IMR-90 (cell line): ENCODE data around the gene INHBE. TPM values are rescaled to one million over a fixed set of nuclear protein-coding genes. Genes with fewer than 3 reads are reported as not detected.

Source experiments
- ATAC-seq: fragments of 200-7000 bp; cut with Tn5 transposase; 2 replicates; pipeline ENCODE4 v1.9.1; 2020; ENCODE audit warnings: low read depth, mild to moderate bottlenecking, moderate library complexity
- BruUV-seq: library from RNA; stranded (reverse); fragments of 400-500 nt; replicated peaks from 2 replicates; lab custom pipeline; 2021; lab: Mats Ljungman, UMichigan
- CTCF ChIA-PET: fragments of 300-600 bp; formaldehyde crosslinking; extraction: SDS; loops from one replicate; lab custom pipeline; 2021; ENCODE audit warnings: antibody characterized with exemption; lab: Yijun Ruan, JAX
- POLR2A ChIA-PET: fragments of 300-600 bp; sonication (Branson Sonifier 250); formaldehyde crosslinking; loops from one replicate; lab custom pipeline; 2022; ENCODE audit warnings: antibody characterized with exemption; ENCODE audit not compliant: unreplicated experiment; lab: Charles Lee
- DNase-seq: peaks from one replicate; pipeline ENCODE4 v3.0.0; 2013
- H2AFZ ChIP-seq: replicated peaks from 2 replicates; pipeline ENCODE3; 2013; ENCODE audit warnings: low read length, mild to moderate bottlenecking; ENCODE audit not compliant: poor library complexity
- H2AK5ac ChIP-seq: 2 replicates; pipeline ENCODE4 v1.6.1; 2013; ENCODE audit warnings: low read depth, low read length, inconsistent platforms
- H2AK9ac ChIP-seq: replicated peaks from 2 replicates; pipeline ENCODE3; 2013; ENCODE audit warnings: mild to moderate bottlenecking, low read depth, low read length, moderate library complexity; ENCODE audit not compliant: poor library complexity
- H2BK120ac ChIP-seq: 2 replicates; pipeline ENCODE4 v1.6.1; 2013; ENCODE audit warnings: low read depth, low read length, inconsistent platforms
- H2BK15ac ChIP-seq: 3 replicates; pipeline ENCODE4 v1.6.1; 2013; ENCODE audit warnings: low read depth, low read length, inconsistent platforms
- H2BK20ac ChIP-seq: 2 replicates; pipeline ENCODE4 v1.6.1; 2013; ENCODE audit warnings: low read depth, mild to moderate bottlenecking, inconsistent platforms, low read length, moderate library complexity
- H2BK5ac ChIP-seq: 2 replicates; pipeline ENCODE4 v1.6.1; 2013; ENCODE audit warnings: mild to moderate bottlenecking, low read depth, low read length, inconsistent platforms; ENCODE audit not compliant: poor library complexity, severe bottlenecking
- H3K14ac ChIP-seq: replicated peaks from 2 replicates; pipeline ENCODE4 v1.6.1; 2013; ENCODE audit warnings: low read depth, low read length, inconsistent platforms
- H3K18ac ChIP-seq: 2 replicates; pipeline ENCODE4 v1.6.1; 2013; ENCODE audit warnings: low read depth, low read length, control low read depth
- H3K23ac ChIP-seq: 2 replicates; pipeline ENCODE4 v1.6.1; 2013; ENCODE audit warnings: low read depth, low read length, inconsistent platforms
- H3K27ac ChIP-seq: 2 replicates; pipeline ENCODE4 v1.5.1; 2013; ENCODE audit warnings: mild to moderate bottlenecking, control low read depth, low read length; ENCODE audit not compliant: insufficient read depth
- H3K27me3 ChIP-seq: 2 replicates; pipeline ENCODE4 v1.6.1; 2013; ENCODE audit warnings: low read length; ENCODE audit not compliant: control insufficient read depth, insufficient read depth
- H3K36me3 ChIP-seq: 2 replicates; pipeline ENCODE4 v1.6.1; 2013; ENCODE audit warnings: low read length, mixed read lengths; ENCODE audit not compliant: control insufficient read depth, insufficient read depth
- H3K4ac ChIP-seq: 2 replicates; pipeline ENCODE4 v1.6.1; 2013; ENCODE audit warnings: low read depth, low read length, inconsistent platforms
- H3K4me1 ChIP-seq: 2 replicates; pipeline ENCODE4 v1.6.1; 2013; ENCODE audit warnings: low read length, mixed read lengths; ENCODE audit not compliant: control insufficient read depth, insufficient read depth
- H3K4me2 ChIP-seq: 2 replicates; pipeline ENCODE4 v1.6.1; 2013; ENCODE audit warnings: low read depth, mild to moderate bottlenecking, control low read depth, low read length, moderate library complexity
- H3K4me3 ChIP-seq: 2 replicates; pipeline ENCODE4 v1.5.1; 2013; ENCODE audit warnings: low read depth, mild to moderate bottlenecking, control low read depth, low read length, moderate library complexity; ENCODE audit not compliant: insufficient read depth
- H3K56ac ChIP-seq: 2 replicates; pipeline ENCODE4 v1.6.1; 2013; ENCODE audit warnings: low read length, inconsistent platforms; ENCODE audit not compliant: insufficient read depth; ENCODE audit errors: extremely low read depth
- H3K79me1 ChIP-seq, 2 experiments: 2 replicates each; pipeline ENCODE4 v1.6.1; 2013; ENCODE audit warnings: low read length in 2 of 2, inconsistent platforms in 1 of 2, low read depth in 1 of 2
- H3K9ac ChIP-seq: 2 replicates; pipeline ENCODE4 v1.6.1; 2013; ENCODE audit warnings: low read depth, low read length, control low read depth
- H3K9me1 ChIP-seq: 2 replicates; pipeline ENCODE4 v1.6.1; 2013; ENCODE audit warnings: low read length, inconsistent platforms; ENCODE audit not compliant: insufficient read depth
- H3K9me3 ChIP-seq: 2 replicates; pipeline ENCODE4 v1.6.1; 2013; ENCODE audit warnings: low read length; ENCODE audit not compliant: control insufficient read depth, insufficient read depth
- H4K20me1 ChIP-seq: 2 replicates; pipeline ENCODE4 v1.6.1; 2013; ENCODE audit warnings: low read length, inconsistent platforms; ENCODE audit not compliant: insufficient read depth
- H4K5ac ChIP-seq: 2 replicates; pipeline ENCODE4 v1.6.1; 2013; ENCODE audit warnings: mild to moderate bottlenecking, low read depth, low read length, control low read depth
- H4K8ac ChIP-seq, 2 experiments: 2 replicates each; pipeline ENCODE4 v1.6.1; 2013; ENCODE audit warnings: low read depth in 2 of 2, low read length in 2 of 2, control low read depth in 1 of 2, inconsistent platforms in 1 of 2
- H4K91ac ChIP-seq: 2 replicates; pipeline ENCODE4 v1.6.1; 2013; ENCODE audit warnings: low read depth, low read length, inconsistent platforms; ENCODE audit not compliant: insufficient read depth
- BHLHE40 ChIP-seq: fragments of 150-350 bp; IDR thresholded peaks from 2 replicates; pipeline ENCODE4 v1.6.1; 2016; ENCODE audit warnings: mild to moderate bottlenecking, low read depth, low read length
- CEBPB ChIP-seq: IDR thresholded peaks from 2 replicates; pipeline ENCODE4 v1.6.1; 2012; ENCODE audit warnings: low read depth, low read length, improper control_type of control experiment
- CHD1 ChIP-seq: IDR thresholded peaks from 2 replicates; pipeline ENCODE4 v1.6.1; 2012; ENCODE audit warnings: low read depth, low read length, improper control_type of control experiment
- FOS ChIP-seq: fragments of 150-350 bp; IDR thresholded peaks from 2 replicates; pipeline ENCODE4 v1.6.1; 2016; ENCODE audit warnings: low read depth, low read length
- MAFK ChIP-seq: IDR thresholded peaks from 2 replicates; pipeline ENCODE4 v1.6.1; 2012; ENCODE audit warnings: low read depth, low read length, improper control_type of control experiment
- MAZ ChIP-seq: IDR thresholded peaks from 2 replicates; pipeline ENCODE4 v1.6.1; 2012; ENCODE audit warnings: low read depth, mild to moderate bottlenecking, low read length, improper control_type of control experiment, moderate library complexity, borderline replicate concordance
- MXI1 ChIP-seq: IDR thresholded peaks from 2 replicates; pipeline ENCODE4 v1.6.1; 2012; ENCODE audit warnings: low read depth, mild to moderate bottlenecking, low read length, moderate library complexity, borderline replicate concordance
- POLR2A ChIP-seq: IDR thresholded peaks from 2 replicates; pipeline ENCODE4 v1.6.1; 2012; ENCODE audit warnings: mild to moderate bottlenecking, low read depth, low read length
- RAD21 ChIP-seq: IDR thresholded peaks from 2 replicates; pipeline ENCODE4 v1.6.1; 2012; ENCODE audit warnings: low read length, improper control_type of control experiment
- RCOR1 ChIP-seq: IDR thresholded peaks from 2 replicates; pipeline ENCODE4 v1.6.1; 2012; ENCODE audit warnings: mild to moderate bottlenecking, low read length, improper control_type of control experiment; ENCODE audit not compliant: insufficient replicate concordance
- RFX5 ChIP-seq: IDR thresholded peaks from 2 replicates; pipeline ENCODE4 v1.8.0; 2012; ENCODE audit warnings: low read depth, mild to moderate bottlenecking, low read length, moderate library complexity
- SMC3 ChIP-seq: fragments of 150-350 bp; IDR thresholded peaks from 2 replicates; pipeline ENCODE4 v1.6.1; 2016; ENCODE audit warnings: low read depth, mild to moderate bottlenecking, antibody characterized with exemption, low read length, moderate library complexity
- WGBS, 2 experiments: methylation state at CpG; one replicate each; pipeline versions ENCODE4 v1.1.5 to v1.1.7; 2013; ENCODE audit warnings: missing lambda C conversion rate in 2 of 2; ENCODE audit not compliant: insufficient read length in 1 of 2; ENCODE audit errors: extremely low coverage in 2 of 2; 5-methylcytosine and 5-hydroxymethylcytosine counted together
- dilution Hi-C: fragments of 300-500 bp; cut with HindIII; formaldehyde crosslinking; loops from one replicate; pipeline ENCODE4 v1.14.3; 2018; ENCODE audit warnings: low sequenced_read_pairs; ENCODE audit not compliant: unreplicated experiment
- in situ Hi-C: fragments of 300-500 bp; cut with MboI; formaldehyde crosslinking; loops from 3 replicates; pipeline ENCODE4 v1.14.3; 2019; ENCODE audit warnings: low sequenced_read_pairs, inconsistent platforms, mixed read lengths
- intact Hi-C: fragments of 100-400 bp; cut with micrococcal nuclease; formaldehyde crosslinking; loops from 2 replicates; pipeline ENCODE4 v1.10.0; 2022
- polyA plus RNA-seq, 3 experiments: library from polyadenylated mRNA; depleted of rRNA; stranded (reverse); fragments of >200 nt; gene quantifications; 2 replicates each; pipeline ENCODE4 v1.2.3, GENCODE V29; 2012; ENCODE audit warnings: low replicate concordance in 1 of 3
- total RNA-seq: library from RNA; depleted of rRNA; stranded (reverse); fragments of >200 nt; gene quantifications from 2 replicates; pipeline ENCODE4 v1.2.3, GENCODE V29; 2012
- TF ChIP-seq, protein P1 (sequence below): fragments of 150-350 bp; IDR thresholded peaks from 2 replicates; pipeline ENCODE4 v1.6.1; 2016; ENCODE audit warnings: low read depth, mild to moderate bottlenecking, low read length, moderate library complexity, borderline replicate concordance
- TF ChIP-seq, protein P2 (sequence below): fragments of 150-350 bp; IDR thresholded peaks from 2 replicates; pipeline ENCODE4 v1.6.1; 2017; ENCODE audit warnings: mild to moderate bottlenecking, antibody characterized with exemption, low read length, low read depth

INHBE gene
- total and polyA plus RNA-seq, 2 of the 4 experiments (the other 2 are of a cell fraction), result 0.90 to 1.7 TPM

DNA sequence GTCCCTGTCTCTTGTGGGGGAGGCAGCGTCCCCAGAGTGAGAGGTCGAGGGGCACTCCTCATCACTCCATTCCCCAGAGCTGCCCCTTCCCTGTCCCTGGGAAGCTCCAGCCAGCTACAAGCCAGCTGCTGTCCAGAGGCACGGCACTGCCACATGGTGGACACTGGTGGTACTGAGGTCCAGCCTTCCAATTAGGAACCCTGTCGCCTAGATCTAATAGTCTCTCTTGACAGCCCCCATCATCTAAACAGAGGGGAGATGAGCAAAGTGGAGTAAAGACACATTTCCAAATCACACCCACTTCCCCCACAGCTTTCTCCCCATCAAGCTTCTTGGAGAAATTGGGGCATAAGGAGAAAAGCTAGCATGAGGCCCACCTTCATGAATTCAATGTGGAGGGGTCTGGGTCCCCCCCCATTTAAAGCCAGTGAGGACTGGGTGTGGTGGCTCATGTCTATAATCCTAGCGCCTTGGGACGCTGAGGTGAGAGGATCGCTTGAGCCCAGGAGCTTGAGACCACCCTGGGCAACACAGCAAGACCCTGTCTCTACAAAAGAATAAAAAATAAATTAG is 2.1 kb upstream of the INHBE start (continued):
- TF ChIP-seq FOS (no peak), SMC3 (peak; percentile 96)

DNA sequence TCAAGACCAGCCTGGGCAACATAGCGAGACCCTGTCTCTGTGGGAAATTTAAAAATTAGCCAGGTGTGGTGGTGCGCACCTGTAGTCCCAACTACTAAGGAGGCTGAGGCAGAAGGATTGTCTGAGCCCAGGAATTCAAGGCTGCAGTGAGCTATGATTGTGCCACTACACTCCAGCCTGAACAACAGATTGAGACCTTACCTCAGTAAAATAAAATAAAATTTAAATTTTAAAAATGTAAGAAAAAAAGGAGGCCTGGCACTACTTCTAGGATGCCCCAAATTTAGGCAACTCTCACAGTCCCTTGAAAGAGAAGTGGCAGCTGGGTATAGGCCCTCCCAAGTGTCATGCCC is 918 bp upstream of the INHBE start:
- intact Hi-C loops, result loop anchor here (5.0 kb wide), 1 partner anchor 82 kb away; no protein-coding TSS in a partner anchor
- peak overlapping the region; percentile 99 for H4K91ac ChIP-seq
- peak overlapping the region; percentile 92 for H2AK9ac ChIP-seq
- BruUV-seq, result no TSS peak
- DNase-seq (no peak), ATAC-seq (no peak)
- H3K9me3 ChIP-seq, result no peaks in the 10 kb centered on the region
- no peaks in the 10 kb centered on the region for H4K20me1 ChIP-seq
- H2BK20ac ChIP-seq, result peak overlapping the region; percentile 89
- H3K4me2 ChIP-seq, result no peak overlapping the region
- peak overlapping the region; percentile 74 for H2AFZ ChIP-seq
- CTCF ChIA-PET, result interaction anchor here (1.0 kb wide), 1 partner anchor 147 kb away, joined by 3 read pairs; no protein-coding TSS in a partner anchor
- H3K56ac ChIP-seq, result no peak overlapping the region
- in situ Hi-C loops, result loop anchor here (5.0 kb wide), 2 partner anchors 142 to 187 kb away; no protein-coding TSS in a partner anchor
- H4K5ac ChIP-seq, result peak overlapping the region; percentile 31; the same call in 1 of the 2 replicates
- peak overlapping the region; percentile 41 for H3K9ac ChIP-seq
- H3K18ac ChIP-seq, result peak overlapping the region; percentile 21; the same call in 1 of the 2 replicates
- H4K8ac ChIP-seq, result peak overlapping the region; percentile 78 to 96; a peak in 3 of 4 replicates
- peaks cover 28% of the 10 kb centered on the region for H3K9me1 ChIP-seq
- POLR2A ChIA-PET, result no interaction called here
- WGBS, 2 experiments, result no CpG with 5 or more reads among the region's 2 CpGs
- dilution Hi-C loops, result no loop called here
- no peaks in the 10 kb centered on the region for H3K27me3 ChIP-seq
- H3K36me3 ChIP-seq, result no peaks in the 10 kb centered on the region
- peaks cover 36% of the 10 kb centered on the region for H3K4me1 ChIP-seq
- no peak overlapping the region for H3K4me3 ChIP-seq
- H3K27ac ChIP-seq, result peak overlapping the region; percentile 73
- H2BK15ac ChIP-seq, result peak overlapping the region; percentile 75; the same call in 1 of the 3 replicates
- H3K4ac ChIP-seq, result peak overlapping the region; percentile 97
- peaks cover 0 to 16% of the 10 kb centered on the region in 2 experiments; a peak in 1 of 4 replicates for H3K79me1 ChIP-seq
- H3K23ac ChIP-seq, result peak overlapping the region; percentile 94; the same call in 1 of the 2 replicates
- peak overlapping the region; percentile 97 for H2BK120ac ChIP-seq
- H3K14ac ChIP-seq, result peak overlapping the region; percentile 91
- peak overlapping the region; percentile 99 for H2AK5ac ChIP-seq
- peak overlapping the region; percentile 73 for H2BK5ac ChIP-seq
- TF ChIP-seq RAD21 (no peak), MAFK (no peak), POLR2A (no peak), RCOR1 (no peak), MAZ (no peak), SMC3 (no peak), MXI1 (no peak), BHLHE40 (no peak), CHD1 (no peak), FOS (no peak), RFX5 (no peak), CEBPB (no peak)
- TF ChIP-seq, protein P1, sequence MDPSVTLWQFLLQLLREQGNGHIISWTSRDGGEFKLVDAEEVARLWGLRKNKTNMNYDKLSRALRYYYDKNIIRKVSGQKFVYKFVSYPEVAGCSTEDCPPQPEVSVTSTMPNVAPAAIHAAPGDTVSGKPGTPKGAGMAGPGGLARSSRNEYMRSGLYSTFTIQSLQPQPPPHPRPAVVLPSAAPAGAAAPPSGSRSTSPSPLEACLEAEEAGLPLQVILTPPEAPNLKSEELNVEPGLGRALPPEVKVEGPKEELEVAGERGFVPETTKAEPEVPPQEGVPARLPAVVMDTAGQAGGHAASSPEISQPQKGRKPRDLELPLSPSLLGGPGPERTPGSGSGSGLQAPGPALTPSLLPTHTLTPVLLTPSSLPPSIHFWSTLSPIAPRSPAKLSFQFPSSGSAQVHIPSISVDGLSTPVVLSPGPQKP, result no peak
- TF ChIP-seq, protein P2, sequence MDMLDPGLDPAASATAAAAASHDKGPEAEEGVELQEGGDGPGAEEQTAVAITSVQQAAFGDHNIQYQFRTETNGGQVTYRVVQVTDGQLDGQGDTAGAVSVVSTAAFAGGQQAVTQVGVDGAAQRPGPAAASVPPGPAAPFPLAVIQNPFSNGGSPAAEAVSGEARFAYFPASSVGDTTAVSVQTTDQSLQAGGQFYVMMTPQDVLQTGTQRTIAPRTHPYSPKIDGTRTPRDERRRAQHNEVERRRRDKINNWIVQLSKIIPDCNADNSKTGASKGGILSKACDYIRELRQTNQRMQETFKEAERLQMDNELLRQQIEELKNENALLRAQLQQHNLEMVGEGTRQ, result no peak
